ENCODE data around the gene MAPK8IP3. TPM values are rescaled to one million over a fixed set of nuclear protein-coding genes. Genes with fewer than 3 reads are reported as not detected.
A peak's percentile ranks its signal among the peaks of the same experiment; 100 is the strongest.

MAPK8IP3 gene
- total and polyA plus RNA-seq, 2 donors (not counting 1 experiment from before 2014, with no cell fraction given), result 249 to 340 TPM

DNA sequence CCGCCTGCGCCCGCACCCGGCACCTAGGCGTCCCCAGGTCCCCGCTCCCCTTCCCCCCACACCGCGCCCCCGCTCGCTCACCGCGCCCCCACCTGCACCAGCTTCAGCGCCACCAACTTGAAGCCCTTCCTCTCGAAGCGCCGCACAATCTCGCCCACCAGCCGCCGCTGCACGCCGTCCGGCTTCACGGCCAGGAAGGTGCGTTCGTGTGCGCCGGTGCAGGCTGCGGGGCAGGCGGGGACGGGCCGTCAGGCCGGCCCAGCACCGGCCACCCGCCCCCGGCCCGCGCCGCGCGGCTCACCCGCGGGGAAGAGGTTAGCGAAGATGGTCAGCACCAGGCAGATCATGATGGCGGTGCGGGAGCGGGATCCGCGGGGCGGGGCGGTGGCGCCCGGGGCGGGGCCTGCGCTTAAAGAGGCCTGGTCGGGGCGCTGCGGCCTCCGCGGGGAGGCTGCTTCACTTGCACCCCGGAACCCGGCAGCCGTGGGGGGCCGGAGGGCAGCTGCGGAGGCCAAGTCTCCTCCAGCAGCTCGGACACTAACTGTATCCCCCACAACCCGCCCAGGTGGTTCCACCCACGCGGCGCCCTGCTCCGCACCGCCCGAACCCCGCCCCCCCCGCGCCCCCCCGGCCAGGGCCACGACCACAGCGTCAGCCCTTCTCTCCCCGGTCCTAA is 65.3 kb downstream of the MAPK8IP3 start, which contains the start of gene NME3:
Gene NME3 (minus strand): TSS at position 356 of the 676 bp plus-strand sequence. CDS start 9 bp downstream, at position 347.
- no peaks in the 10 kb centered on the region for H3K9me3 ChIP-seq (ENCODE audit: control extremely low read depth in 1 of 3, control insufficient read depth in 2 of 3, insufficient read depth in 1 of 3, low read length in 2 of 3)
- peaks cover 22 to 32% of the 10 kb centered on the region in 2 donors for H3K4me1 ChIP-seq (ENCODE audit: control insufficient read depth in 2 of 2, insufficient read depth in 2 of 2, low read length in 2 of 2)
- Mint-ChIP-seq H3K4me1 (peaks cover 24% of the 10 kb centered on the region), H3K27me3 (no peaks in the 10 kb centered on the region), H3K27ac (peak within 1 kb of the TSS; percentile 97), H3K4me3 (peak within 1 kb of the TSS; percentile 95), H3K9me3 (ENCODE audit: insufficient read depth) (no peaks in the 10 kb centered on the region)
- H3K27me3 ChIP-seq (replicated peaks in 1 of 4; ENCODE audit: control extremely low read depth in 1 of 4, control insufficient read depth in 3 of 4, insufficient read depth in 4 of 4, low read length in 3 of 4), result no peaks in the 10 kb centered on the region
- H3K27ac ChIP-seq (ENCODE audit: low read length in 2 of 2), result peak within 1 kb of the TSS; percentile 38 to 90
- peaks cover 29% of the 10 kb centered on the region for H3K79me2 ChIP-seq (ENCODE audit: control insufficient read depth, insufficient read depth, low read length)
- peak within 1 kb of the TSS; percentile 99 for H3K4me2 ChIP-seq (replicated peaks; ENCODE audit: low read depth, low read length, poor library complexity, severe bottlenecking)
- peak within 1 kb of the TSS; percentile 84 for H3K9ac ChIP-seq (ENCODE audit: low read length)
- peak; percentile 82 for DNase-seq
- CTCF ChIA-PET, result interaction anchor here (1.0 to 3.2 kb wide), 3 partner anchors 11 to 65 kb away, joined by 4 to 15 read pairs (median 8); partner anchors contain the start of genes MAPK8IP3, NUBP2 and SPSB3
- H3K36me3 ChIP-seq (replicated peaks in 1 of 2; ENCODE audit: control extremely low read depth in 1 of 2, control insufficient read depth in 1 of 2, extremely low read depth in 1 of 2, insufficient read depth in 2 of 2, low read length in 1 of 2), result peaks cover 0 to 30% of the 10 kb centered on the region in 2 experiments
- intact Hi-C loops (cut with micrococcal nuclease), result loop anchor here (1.0 to 5.0 kb wide), 3 partner anchors 93 to 359 kb away; partner anchors contain the start of genes JPT2 and UNKL
- peak; percentile 53 for ATAC-seq (ENCODE audit: low read depth)
- H4K20me1 ChIP-seq (ENCODE audit: control insufficient read depth, insufficient read depth, low read length, poor library complexity, severe bottlenecking), result peaks cover 50% of the 10 kb centered on the region
- WGBS (ENCODE audit: insufficient coverage), result under 1% methylated on average over 70 of the region's 79 CpGs
- POLR2A ChIA-PET, result interaction anchor here (1.4 to 4.4 kb wide), 3 partner anchors 11 to 350 kb away, joined by 3 to 27 read pairs (median 14); partner anchors contain the start of genes MAPK8IP3, NUBP2 and SPSB3
- TF ChIP-seq EZH2 (IDR thresholded peaks at IDR 0.05; ENCODE audit: borderline replicate concordance, insufficient read depth, low read depth, low read length, poor library complexity, severe bottlenecking), result no peak
- TF ChIP-seq, protein P1, sequence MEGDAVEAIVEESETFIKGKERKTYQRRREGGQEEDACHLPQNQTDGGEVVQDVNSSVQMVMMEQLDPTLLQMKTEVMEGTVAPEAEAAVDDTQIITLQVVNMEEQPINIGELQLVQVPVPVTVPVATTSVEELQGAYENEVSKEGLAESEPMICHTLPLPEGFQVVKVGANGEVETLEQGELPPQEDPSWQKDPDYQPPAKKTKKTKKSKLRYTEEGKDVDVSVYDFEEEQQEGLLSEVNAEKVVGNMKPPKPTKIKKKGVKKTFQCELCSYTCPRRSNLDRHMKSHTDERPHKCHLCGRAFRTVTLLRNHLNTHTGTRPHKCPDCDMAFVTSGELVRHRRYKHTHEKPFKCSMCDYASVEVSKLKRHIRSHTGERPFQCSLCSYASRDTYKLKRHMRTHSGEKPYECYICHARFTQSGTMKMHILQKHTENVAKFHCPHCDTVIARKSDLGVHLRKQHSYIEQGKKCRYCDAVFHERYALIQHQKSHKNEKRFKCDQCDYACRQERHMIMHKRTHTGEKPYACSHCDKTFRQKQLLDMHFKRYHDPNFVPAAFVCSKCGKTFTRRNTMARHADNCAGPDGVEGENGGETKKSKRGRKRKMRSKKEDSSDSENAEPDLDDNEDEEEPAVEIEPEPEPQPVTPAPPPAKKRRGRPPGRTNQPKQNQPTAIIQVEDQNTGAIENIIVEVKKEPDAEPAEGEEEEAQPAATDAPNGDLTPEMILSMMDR (IDR thresholded peaks at IDR 0.05), result no peak
- peak within 1 kb of the TSS; percentile 81 for H2AFZ ChIP-seq (ENCODE audit: insufficient read depth, low read depth, low read length, poor library complexity, severe bottlenecking)
- H3K4me3 ChIP-seq (ENCODE audit: control extremely low read depth in 1 of 5, extremely low read depth in 1 of 5, insufficient read depth in 1 of 5, low read depth in 2 of 5, low read length in 4 of 5), result peak within 1 kb of the TSS; percentile 53 to 87 (median 82)
